GM12891 (cell line): ENCODE measurements around the gene IL17D.

Source experiments
- PAX5 ChIP-seq: IDR thresholded peaks from 2 replicates; pipeline ENCODE4 v1.6.1; 2011; ENCODE audit warnings: low read length, moderate library complexity, mild to moderate bottlenecking; ENCODE audit not compliant: insufficient read depth, severe bottlenecking
- POLR2A ChIP-seq: IDR thresholded peaks from 2 replicates; pipeline ENCODE4 v1.6.1; 2011; ENCODE audit warnings: low read depth, low read length, control low read depth
- POLR2AphosphoS5 ChIP-seq: IDR thresholded peaks from 2 replicates; pipeline ENCODE4 v1.6.1; 2011; ENCODE audit warnings: low read depth, low read length, control low read depth
- POU2F2 ChIP-seq: IDR thresholded peaks from 2 replicates; pipeline ENCODE4 v1.6.1; 2011; ENCODE audit warnings: low read depth, mild to moderate bottlenecking, control low read depth, low read length, moderate library complexity
- SPI1 ChIP-seq: IDR thresholded peaks from 2 replicates; pipeline ENCODE4 v1.6.1; 2011; ENCODE audit warnings: low read depth, low read length, control low read depth
- TAF1 ChIP-seq: IDR thresholded peaks from 2 replicates; pipeline ENCODE4 v1.6.1; 2011; ENCODE audit warnings: low read depth, low read length, control low read depth

GRCh38 chr13:20676213-20676612 lies 27.3 kb upstream of the IL17D start:
- no peak for TF ChIP-seq POLR2A
- TF ChIP-seq POLR2AphosphoS5: no peak
- TF ChIP-seq TAF1: no peak
- TF ChIP-seq PAX5: no peak
- no peak for TF ChIP-seq POU2F2
- no peak for TF ChIP-seq SPI1
